OCI-LY7 (cell line): ENCODE data around the gene LRRC8E. TPM values are rescaled to one million over a fixed set of nuclear protein-coding genes. Genes with fewer than 3 reads are reported as not detected.
A peak's percentile ranks its signal among the peaks of the same experiment; 100 is the strongest.

Source experiments
- Bru-seq: library from RNA; stranded (reverse); fragments of 400-500 nt; gene quantifications from one replicate; lab custom pipeline; 2021; lab: Mats Ljungman, UMichigan
- BruChase-seq, 2 experiments: library from RNA; stranded (reverse); fragments of 400-500 nt; gene quantifications; one replicate each; lab custom pipeline; 2021; lab: Mats Ljungman, UMichigan
- BruUV-seq: library from RNA; stranded (reverse); fragments of 400-500 nt; replicated peaks from 2 replicates; lab custom pipeline; 2021; lab: Mats Ljungman, UMichigan
- CTCF ChIA-PET: fragments of 300-600 bp; sonication (Branson Sonifier 250); formaldehyde crosslinking; loops from one replicate; lab custom pipeline; 2022; ENCODE audit warnings: antibody characterized with exemption; ENCODE audit not compliant: unreplicated experiment; lab: Charles Lee
- POLR2A ChIA-PET: fragments of 300-600 bp; sonication (Branson Sonifier 250); formaldehyde crosslinking; loops from one replicate; lab custom pipeline; 2022; ENCODE audit warnings: antibody characterized with exemption; lab: Charles Lee
- DNase-seq: peaks from one replicate; pipeline ENCODE4 v3.0.0-alpha.2; 2015; ENCODE audit warnings: low spot score
- H2AFZ ChIP-seq: fragments of 200-600 bp; sonication (generic), shearing (Covaris generic); 2 replicates; pipeline ENCODE4 v1.6.1; 2014; ENCODE audit warnings: mild to moderate bottlenecking, antibody characterized with exemption, low read length, moderate library complexity
- H3K27ac ChIP-seq: fragments of 200-600 bp; sonication (generic); 2 replicates; pipeline ENCODE4 v1.5.1; 2014; ENCODE audit warnings: mixed run types, low read depth, mild to moderate bottlenecking, moderate library complexity, low read length, inconsistent platforms; ENCODE audit not compliant: poor library complexity, severe bottlenecking
- H3K36me3 ChIP-seq: fragments of 200-600 bp; sonication (generic); 2 replicates; pipeline ENCODE4 v1.6.1; 2014; ENCODE audit warnings: mild to moderate bottlenecking, antibody characterized with exemption, low read length, moderate library complexity, mixed read lengths; ENCODE audit not compliant: insufficient read depth
- H3K4me1 ChIP-seq: fragments of 200-600 bp; sonication (generic); 2 replicates; pipeline ENCODE4 v1.5.1; 2014; ENCODE audit warnings: mild to moderate bottlenecking, low read length; ENCODE audit not compliant: insufficient read depth, poor library complexity, severe bottlenecking
- H3K4me2 ChIP-seq: fragments of 200-600 bp; sonication (generic); 2 replicates; pipeline ENCODE4 v1.6.1; 2014; ENCODE audit warnings: mild to moderate bottlenecking, low read length
- H3K4me3 ChIP-seq: fragments of 200-600 bp; sonication (generic); 2 replicates; pipeline ENCODE4 v1.5.1; 2014; ENCODE audit warnings: mild to moderate bottlenecking, low read depth, low read length; ENCODE audit not compliant: poor library complexity, severe bottlenecking
- H3K79me2 ChIP-seq: fragments of 200-600 bp; sonication (generic); 2 replicates; pipeline ENCODE4 v1.6.1; 2016; ENCODE audit warnings: low read depth, mild to moderate bottlenecking, low read length, moderate library complexity, mixed read lengths; ENCODE audit not compliant: insufficient read depth
- H3K9me2 ChIP-seq: fragments of 200-600 bp; sonication (generic); 2 replicates; pipeline ENCODE4 v1.6.1; 2016; ENCODE audit warnings: mild to moderate bottlenecking, low read length, mixed read lengths; ENCODE audit not compliant: insufficient read depth
- H3K9me3 ChIP-seq: fragments of 200-600 bp; sonication (generic); 2 replicates; pipeline ENCODE4 v1.6.1; 2014; ENCODE audit warnings: mild to moderate bottlenecking, mixed run types, low read length, mixed read lengths
- H4K20me1 ChIP-seq: fragments of 200-600 bp; sonication (generic); 2 replicates; pipeline ENCODE4 v1.6.1; 2014; ENCODE audit warnings: mild to moderate bottlenecking, antibody characterized with exemption, low read length, moderate library complexity, mixed read lengths; ENCODE audit not compliant: insufficient read depth
- EZH2phosphoT487 ChIP-seq: fragments of 200-600 bp; sonication (generic); IDR thresholded peaks from 2 replicates; pipeline ENCODE4 v1.6.1; 2018; ENCODE audit warnings: low read depth, borderline replicate concordance, mild to moderate bottlenecking, mixed run types, antibody characterized with exemption, low read length, moderate library complexity, mixed read lengths
- intact Hi-C: fragments of 100-400 bp; cut with micrococcal nuclease; formaldehyde crosslinking; loops from one replicate; pipeline ENCODE4 v1.10.0; 2022; ENCODE audit not compliant: unreplicated experiment
- long read RNA-seq: library from polyadenylated mRNA; stranded (forward); transcript quantifications from one replicate; pipeline ENCODE4 v2.0.0, GENCODE V29; 2022
- total RNA-seq, 2 experiments: library from RNA; depleted of rRNA in 1 of 2; stranded (reverse); fragments of >200 nt in 1 of 2; shearing (Covaris generic) in 1 of 2; gene quantifications; 2 replicates each; pipeline ENCODE4 v1.2.3, GENCODE V29; 2014 to 2022
- TF ChIP-seq, protein P1 (sequence below): fragments of 200-600 bp; sonication (generic); conservative IDR thresholded peaks from 2 replicates; pipeline ENCODE4 v1.5.1; 2014; ENCODE audit warnings: mild to moderate bottlenecking, antibody characterized with exemption, low read length, moderate library complexity, mixed read lengths

The LRRC8E gene
- total RNA-seq (2014; rRNA removed; shearing (Covaris generic)) (0.08 TPM in 1 of 2 replicates, not detected in the other), total RNA-seq (2022) (not detected in 2 replicates), Bru-seq, nascent RNA (percentile 8 among the genes with signal in this experiment), BruChase-seq, experiment 1, labeled RNA remaining after a 6-hour chase (percentile 12 among the genes with signal in this experiment), BruChase-seq, experiment 2, labeled RNA remaining after a 2-hour chase (percentile 16 among the genes with signal in this experiment)
- long read RNA-seq = 0 reads

DNA sequence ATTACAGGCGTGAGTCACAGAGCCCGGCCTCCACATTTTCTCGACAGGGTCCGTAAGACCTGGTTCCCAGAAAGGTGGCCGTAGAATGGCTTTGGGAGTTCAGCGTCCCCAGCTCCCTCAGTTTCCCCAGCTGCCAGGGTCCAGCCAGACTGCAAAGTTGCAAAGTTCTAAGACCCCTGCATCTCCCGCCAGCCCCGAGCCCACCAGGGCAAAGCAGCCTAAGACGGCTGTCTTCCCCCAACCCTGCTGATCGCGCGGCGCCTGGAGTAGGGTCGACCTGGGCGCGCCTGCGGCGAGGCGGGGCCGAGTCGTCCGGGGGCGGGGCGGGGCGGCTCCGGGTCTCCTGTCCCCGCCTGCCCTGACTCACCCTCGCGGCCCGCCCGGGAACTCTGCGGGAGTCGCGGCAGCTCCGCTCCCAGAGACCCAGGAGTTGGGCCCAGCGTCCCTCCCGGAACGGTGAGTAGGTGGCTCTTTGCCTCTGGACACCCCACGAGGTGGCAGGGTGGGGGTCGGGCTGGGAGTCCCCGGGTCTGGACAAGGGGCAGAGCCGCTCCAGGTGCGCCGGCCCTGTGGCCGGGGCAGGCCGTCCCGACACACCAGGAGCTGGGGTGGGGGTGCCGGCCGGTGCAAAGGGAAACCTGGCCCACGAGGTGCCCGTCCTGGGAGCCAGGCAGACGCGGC is at the start of gene LRRC8E:
Gene LRRC8E (plus strand): TSS at position 366 of the 681 bp plus-strand sequence. CDS start 7,094 bp downstream, outside the sequence.
- H3K4me1 ChIP-seq = no peaks in the 10 kb centered on the region
- no peak within 1 kb of the TSS for H3K4me2 ChIP-seq
- CTCF ChIA-PET = no interaction called here
- POLR2A ChIA-PET = no interaction called here
- H3K9me2 ChIP-seq = no peaks in the 10 kb centered on the region
- no peaks in the 10 kb centered on the region for H3K36me3 ChIP-seq
- BruUV-seq = no TSS peak
- no peak within 1 kb of the TSS for H2AFZ ChIP-seq
- no peak for DNase-seq
- H3K79me2 ChIP-seq = no peaks in the 10 kb centered on the region
- H3K4me3 ChIP-seq = no peak within 1 kb of the TSS
- H4K20me1 ChIP-seq = no peaks in the 10 kb centered on the region
- H3K27ac ChIP-seq = no peak within 1 kb of the TSS
- no peak for TF ChIP-seq EZH2phosphoT487
- TF ChIP-seq, protein P1, sequence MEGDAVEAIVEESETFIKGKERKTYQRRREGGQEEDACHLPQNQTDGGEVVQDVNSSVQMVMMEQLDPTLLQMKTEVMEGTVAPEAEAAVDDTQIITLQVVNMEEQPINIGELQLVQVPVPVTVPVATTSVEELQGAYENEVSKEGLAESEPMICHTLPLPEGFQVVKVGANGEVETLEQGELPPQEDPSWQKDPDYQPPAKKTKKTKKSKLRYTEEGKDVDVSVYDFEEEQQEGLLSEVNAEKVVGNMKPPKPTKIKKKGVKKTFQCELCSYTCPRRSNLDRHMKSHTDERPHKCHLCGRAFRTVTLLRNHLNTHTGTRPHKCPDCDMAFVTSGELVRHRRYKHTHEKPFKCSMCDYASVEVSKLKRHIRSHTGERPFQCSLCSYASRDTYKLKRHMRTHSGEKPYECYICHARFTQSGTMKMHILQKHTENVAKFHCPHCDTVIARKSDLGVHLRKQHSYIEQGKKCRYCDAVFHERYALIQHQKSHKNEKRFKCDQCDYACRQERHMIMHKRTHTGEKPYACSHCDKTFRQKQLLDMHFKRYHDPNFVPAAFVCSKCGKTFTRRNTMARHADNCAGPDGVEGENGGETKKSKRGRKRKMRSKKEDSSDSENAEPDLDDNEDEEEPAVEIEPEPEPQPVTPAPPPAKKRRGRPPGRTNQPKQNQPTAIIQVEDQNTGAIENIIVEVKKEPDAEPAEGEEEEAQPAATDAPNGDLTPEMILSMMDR = no peak
- H3K9me3 ChIP-seq = no peaks in the 10 kb centered on the region
- intact Hi-C loops = no loop called here

DNA sequence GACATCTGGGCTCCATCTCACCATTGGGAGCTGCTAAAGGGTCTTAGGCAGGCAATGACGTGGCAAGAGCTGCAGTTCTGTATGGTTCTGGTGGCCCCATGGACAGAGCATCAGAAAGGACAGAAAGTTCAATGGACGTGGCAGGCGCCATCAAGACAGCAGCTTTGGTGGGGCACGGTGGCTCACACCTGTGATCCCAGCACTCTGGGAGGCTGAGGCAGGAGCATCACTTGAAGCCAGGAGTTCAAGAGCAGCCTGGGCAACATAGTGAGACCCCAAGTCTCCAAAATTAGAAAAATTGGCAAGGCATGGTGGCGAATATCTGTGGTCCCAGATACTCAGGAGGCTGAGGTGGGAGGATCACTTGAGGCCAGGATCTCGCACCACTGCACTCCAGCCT is 48.8 kb upstream of the LRRC8E start:
- CTCF ChIA-PET = no interaction called here
- Histone ChIP-seq H3K4me3 (no peak overlapping the region), H3K79me2 (no peaks in the 10 kb centered on the region), H3K4me1 (no peaks in the 10 kb centered on the region), H3K9me2 (no peaks in the 10 kb centered on the region), H4K20me1 (no peaks in the 10 kb centered on the region), H3K36me3 (no peaks in the 10 kb centered on the region), H3K4me2 (no peak overlapping the region), H3K27ac (no peak overlapping the region), H2AFZ (no peak overlapping the region), H3K9me3 (no peaks in the 10 kb centered on the region)
- no peak for DNase-seq
- no TSS peak for BruUV-seq
- intact Hi-C loops = no loop called here
- no peak for TF ChIP-seq EZH2phosphoT487
- TF ChIP-seq, protein P1 = no peak
- POLR2A ChIA-PET = interaction anchor here (0.6 kb wide), 1 partner anchor 91 kb away, joined by 3 read pairs; no protein-coding TSS in a partner anchor

DNA sequence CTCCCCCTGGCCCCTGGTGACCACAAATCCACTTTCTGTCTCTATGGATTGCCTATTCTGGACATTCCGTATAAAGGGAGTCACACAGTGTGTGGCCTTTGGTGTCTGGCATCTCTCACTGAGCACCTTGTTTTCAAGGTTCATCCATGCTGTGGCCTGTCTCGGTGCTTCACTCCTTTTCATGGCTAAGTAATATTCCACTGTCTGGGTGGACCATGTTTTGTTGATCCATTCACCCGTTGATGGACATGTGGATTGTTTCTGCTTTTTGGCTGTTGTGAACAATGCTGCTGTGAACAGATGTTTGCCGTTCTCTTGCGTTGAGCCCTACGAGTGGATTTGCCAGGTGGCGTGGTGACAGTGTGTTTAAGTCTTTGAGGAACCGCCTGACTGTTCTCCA is 47.7 kb upstream of the LRRC8E start:
- H3K27ac ChIP-seq = no peak overlapping the region
- no peaks in the 10 kb centered on the region for H3K79me2 ChIP-seq
- POLR2A ChIA-PET = no interaction called here
- H3K4me2 ChIP-seq = no peak overlapping the region
- CTCF ChIA-PET = no interaction called here
- no peak for DNase-seq
- TF ChIP-seq, protein P1 = no peak
- TF ChIP-seq EZH2phosphoT487 = no peak
- H4K20me1 ChIP-seq = no peaks in the 10 kb centered on the region
- H3K36me3 ChIP-seq = no peaks in the 10 kb centered on the region
- H3K9me3 ChIP-seq = no peaks in the 10 kb centered on the region
- intact Hi-C loops = no loop called here
- H3K4me3 ChIP-seq = no peak overlapping the region
- no peaks in the 10 kb centered on the region for H3K4me1 ChIP-seq
- BruUV-seq = no TSS peak
- H2AFZ ChIP-seq = no peak overlapping the region
- no peaks in the 10 kb centered on the region for H3K9me2 ChIP-seq
